Measurements from ENCODE around the gene RAB31.

DNA sequence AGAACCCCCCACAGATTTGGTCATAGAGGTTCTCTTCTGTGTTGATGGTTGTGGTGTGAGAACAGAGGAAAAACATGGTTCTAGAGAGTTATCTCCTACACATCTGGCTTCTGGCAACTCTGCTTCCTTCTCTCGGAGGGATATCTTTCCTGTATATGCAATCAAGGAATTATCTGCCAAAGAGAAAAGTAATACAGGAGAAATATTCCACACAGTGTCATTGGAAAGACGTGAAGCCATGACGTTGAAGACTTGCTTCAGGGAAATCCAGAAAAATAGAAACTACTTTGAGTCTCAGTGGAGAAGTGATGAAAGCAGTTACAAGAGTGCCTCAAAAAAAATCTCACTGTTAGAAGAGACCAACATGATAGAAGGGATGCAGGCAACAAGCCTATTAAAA, 78.5 kb downstream of the RAB31 start:
- TF ChIP-seq, protein P1, sequence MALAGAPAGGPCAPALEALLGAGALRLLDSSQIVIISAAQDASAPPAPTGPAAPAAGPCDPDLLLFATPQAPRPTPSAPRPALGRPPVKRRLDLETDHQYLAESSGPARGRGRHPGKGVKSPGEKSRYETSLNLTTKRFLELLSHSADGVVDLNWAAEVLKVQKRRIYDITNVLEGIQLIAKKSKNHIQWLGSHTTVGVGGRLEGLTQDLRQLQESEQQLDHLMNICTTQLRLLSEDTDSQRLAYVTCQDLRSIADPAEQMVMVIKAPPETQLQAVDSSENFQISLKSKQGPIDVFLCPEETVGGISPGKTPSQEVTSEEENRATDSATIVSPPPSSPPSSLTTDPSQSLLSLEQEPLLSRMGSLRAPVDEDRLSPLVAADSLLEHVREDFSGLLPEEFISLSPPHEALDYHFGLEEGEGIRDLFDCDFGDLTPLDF (CRISPR knock-in tag; IDR thresholded peaks at IDR 0.05): no peak
- TF ChIP-seq, protein P2, sequence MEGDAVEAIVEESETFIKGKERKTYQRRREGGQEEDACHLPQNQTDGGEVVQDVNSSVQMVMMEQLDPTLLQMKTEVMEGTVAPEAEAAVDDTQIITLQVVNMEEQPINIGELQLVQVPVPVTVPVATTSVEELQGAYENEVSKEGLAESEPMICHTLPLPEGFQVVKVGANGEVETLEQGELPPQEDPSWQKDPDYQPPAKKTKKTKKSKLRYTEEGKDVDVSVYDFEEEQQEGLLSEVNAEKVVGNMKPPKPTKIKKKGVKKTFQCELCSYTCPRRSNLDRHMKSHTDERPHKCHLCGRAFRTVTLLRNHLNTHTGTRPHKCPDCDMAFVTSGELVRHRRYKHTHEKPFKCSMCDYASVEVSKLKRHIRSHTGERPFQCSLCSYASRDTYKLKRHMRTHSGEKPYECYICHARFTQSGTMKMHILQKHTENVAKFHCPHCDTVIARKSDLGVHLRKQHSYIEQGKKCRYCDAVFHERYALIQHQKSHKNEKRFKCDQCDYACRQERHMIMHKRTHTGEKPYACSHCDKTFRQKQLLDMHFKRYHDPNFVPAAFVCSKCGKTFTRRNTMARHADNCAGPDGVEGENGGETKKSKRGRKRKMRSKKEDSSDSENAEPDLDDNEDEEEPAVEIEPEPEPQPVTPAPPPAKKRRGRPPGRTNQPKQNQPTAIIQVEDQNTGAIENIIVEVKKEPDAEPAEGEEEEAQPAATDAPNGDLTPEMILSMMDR (IDR thresholded peaks at IDR 0.05): no peak

Data from WTC11 (cell line).